Inflammatory macrophage treated with lipopolysaccharide for 4 hours (primary cell): ENCODE measurements around the gene MAPK11.
A peak's percentile ranks its signal among the peaks of the same experiment; 100 is the strongest.
"Not testable (repeated sequence)": the region's sequence is repeated elsewhere in the genome, so short reads cannot be mapped to it uniquely, and the experiment has no call there.

Experiments
- DNase-seq: peaks from one replicate; pipeline ENCODE4 v3.0.0-alpha.2; 2020

The MAPK11 gene

DNA sequence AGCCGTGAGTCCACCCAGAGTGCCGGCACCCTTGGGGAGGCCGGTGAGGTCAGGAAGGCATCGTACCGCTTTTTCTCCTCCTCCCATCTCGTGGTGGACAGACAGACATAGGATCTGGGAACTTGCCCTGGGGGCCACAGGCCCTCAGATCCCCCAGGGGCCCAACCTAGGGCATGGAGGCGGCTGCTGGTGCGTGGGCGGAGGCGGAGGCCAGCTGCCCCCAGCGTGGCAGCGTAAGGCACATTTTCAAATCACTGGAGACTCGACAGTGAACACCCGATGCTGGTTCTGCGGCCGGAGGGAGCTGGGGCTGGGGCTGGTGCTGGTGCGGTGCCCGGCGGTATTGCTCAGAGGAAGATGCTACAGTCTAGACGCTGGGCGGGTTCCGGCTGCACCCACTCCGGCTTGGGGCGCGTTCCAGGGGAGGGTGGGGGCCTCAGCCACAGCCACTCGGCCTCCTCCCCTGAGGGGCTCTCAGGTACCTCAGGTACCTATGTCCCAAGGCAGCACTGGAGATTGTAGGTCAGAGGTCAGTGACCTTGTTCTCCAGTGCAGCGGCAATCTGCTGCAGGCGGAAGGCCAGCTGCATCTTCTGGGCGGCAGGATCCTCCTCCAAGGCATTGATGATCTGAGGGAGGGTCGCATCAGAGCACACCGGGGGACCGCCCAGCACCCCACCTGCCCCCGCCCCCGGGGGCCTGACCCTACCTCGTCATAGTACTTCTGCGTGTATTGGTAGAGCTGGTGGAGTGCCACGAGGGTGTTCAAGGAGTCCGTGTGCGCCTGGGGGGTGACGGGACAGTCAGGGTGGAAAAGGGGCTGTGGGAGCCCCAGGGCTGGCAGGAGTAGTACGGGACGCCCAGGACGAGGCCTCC, 5.2 kb upstream of the MAPK11 start:
- DNase-seq, result no peak

DNA sequence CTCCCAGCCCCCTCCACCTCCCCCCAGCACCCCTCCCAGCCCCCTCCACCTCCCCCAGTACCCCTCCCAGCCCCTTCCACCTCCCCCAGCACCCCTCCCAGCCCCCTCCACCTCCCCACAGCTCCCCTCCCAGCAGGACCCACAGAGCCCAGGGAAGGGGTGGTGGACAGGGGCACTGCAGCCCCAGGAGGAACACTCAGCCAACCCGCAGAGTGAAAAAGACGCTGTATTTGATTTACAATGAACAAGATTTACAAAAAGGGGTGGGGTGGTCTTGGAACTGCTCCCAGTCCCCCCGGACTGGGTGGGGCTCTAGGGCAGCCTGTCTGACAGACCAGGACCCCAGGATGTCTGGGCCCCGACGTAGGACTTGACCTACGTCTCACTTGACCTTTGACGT, 4.6 kb upstream of the MAPK11 start:
- no peak for DNase-seq

DNA sequence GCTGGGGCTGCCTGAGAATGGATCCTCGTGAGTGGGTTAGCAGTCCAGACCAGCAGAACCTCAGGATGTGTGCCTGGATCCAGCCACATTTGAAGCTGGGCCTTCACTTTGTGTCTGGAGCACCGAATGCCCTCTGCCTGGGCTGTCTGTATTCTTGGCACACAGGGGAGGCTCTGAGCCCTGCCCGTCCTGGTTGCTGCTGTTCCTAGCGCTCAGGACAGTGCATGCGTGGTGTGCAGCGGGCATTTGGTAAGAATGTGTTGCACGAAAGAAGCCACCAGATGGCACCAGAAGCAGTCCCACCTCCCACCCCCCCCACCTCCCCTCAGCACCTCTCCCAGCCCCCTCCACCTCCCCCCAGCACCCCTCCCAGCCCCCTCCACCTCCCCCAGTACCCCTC, 4.1 kb upstream of the MAPK11 start:
- peak; percentile 53 for DNase-seq

DNA sequence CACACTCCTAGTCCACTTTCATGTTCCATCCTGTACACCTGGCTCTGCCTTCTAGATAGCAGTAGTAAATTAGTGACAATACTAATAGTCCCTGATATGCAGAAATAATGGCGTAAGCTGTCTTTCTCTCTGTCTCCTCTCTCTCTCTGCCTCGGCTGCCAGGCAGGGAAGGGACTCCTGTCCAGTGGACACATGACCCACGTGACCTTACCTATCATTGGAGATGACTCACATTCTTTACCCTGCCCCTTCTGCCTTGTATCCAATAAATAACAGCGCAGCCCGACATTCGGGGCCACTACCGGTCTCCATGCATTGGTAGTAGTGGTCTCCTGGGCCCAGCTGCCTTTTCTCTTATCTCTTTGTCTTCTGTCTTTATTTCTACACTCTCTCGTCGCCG, 3.6 kb upstream of the MAPK11 start:
- not testable (repeated sequence) for DNase-seq

DNA sequence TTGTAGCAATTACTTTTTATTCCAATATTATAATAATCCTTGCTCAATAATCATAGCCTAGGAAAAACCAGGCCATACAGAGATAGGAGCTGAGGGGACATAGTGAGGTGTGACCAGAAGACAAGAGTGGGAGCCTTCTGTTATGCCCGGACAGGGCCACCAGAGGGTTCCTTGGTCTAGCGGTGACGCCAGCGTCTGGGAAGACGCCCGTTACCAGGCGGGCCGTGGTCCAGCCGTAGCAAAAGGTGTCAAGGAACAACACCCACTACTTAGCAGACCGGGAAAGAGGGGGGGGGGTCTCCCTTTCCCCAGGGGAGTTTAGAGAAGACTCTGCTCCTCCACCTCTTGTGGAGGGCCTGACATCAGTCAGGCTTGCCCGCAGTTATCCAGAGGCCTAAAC, 3.2 kb upstream of the MAPK11 start:
- DNase-seq, result not testable (repeated sequence)

DNA sequence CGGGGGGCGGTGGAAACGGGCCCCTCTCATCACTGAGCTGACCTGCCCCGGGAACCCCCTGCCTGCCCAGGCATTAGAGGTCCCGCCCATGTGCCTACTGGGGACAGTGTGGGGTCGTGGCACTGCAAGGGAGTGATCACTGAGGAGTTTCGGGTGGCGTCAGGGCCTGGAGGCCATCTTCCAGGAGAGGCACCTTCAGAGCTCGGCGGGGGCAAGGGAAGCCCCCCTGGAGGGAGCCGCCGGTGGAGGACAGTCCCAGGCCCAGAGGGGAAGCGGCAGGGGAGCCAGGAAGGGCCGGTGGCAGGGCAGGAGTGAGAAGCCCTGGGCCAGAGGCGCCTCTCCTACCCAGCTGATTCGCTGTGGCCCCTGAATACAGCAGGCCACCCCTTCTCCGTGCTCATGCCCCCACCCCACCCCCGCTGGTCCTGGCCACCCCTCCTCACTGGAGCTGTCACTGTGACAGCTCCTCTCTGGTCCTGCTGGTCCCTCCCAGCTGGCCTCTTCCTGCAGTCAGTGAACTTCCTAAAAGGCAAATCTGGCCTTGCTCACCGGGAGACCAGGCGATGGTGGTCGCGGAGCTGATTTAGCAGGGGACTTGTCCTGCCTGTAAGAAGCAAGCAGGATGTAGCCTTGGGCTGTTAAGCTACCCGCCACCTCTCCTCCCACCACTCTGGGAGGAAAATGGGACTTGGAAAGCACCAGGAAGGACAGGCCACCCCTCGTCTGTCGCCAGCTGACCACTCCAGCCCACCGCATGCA, 2.0 kb upstream of the MAPK11 start:
- DNase-seq, result no peak

DNA sequence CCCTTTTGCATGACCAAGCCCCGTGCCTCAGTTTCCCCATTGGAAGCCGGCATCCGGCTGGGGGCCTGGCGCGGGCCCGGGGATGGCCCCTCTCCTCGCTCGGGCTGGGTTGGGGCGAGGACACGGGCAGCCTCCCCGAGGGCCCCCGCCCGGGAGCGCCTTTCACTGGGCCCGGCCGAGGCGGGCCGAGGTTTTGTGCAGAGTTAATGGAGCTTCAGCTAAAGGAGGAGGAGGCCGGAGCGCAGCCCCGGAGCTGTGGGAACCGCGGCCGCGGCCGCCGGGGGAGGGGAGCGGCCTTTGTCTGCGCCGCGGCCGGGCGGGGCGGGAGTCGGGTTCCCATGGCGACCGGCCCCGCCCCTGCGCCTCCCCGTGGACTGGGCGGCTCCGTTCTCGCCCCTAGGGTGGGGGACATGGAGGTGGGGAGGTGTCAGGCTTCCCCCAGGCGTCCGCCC, 1.4 kb upstream of the MAPK11 start:
- DNase-seq, result peak; percentile 57

DNA sequence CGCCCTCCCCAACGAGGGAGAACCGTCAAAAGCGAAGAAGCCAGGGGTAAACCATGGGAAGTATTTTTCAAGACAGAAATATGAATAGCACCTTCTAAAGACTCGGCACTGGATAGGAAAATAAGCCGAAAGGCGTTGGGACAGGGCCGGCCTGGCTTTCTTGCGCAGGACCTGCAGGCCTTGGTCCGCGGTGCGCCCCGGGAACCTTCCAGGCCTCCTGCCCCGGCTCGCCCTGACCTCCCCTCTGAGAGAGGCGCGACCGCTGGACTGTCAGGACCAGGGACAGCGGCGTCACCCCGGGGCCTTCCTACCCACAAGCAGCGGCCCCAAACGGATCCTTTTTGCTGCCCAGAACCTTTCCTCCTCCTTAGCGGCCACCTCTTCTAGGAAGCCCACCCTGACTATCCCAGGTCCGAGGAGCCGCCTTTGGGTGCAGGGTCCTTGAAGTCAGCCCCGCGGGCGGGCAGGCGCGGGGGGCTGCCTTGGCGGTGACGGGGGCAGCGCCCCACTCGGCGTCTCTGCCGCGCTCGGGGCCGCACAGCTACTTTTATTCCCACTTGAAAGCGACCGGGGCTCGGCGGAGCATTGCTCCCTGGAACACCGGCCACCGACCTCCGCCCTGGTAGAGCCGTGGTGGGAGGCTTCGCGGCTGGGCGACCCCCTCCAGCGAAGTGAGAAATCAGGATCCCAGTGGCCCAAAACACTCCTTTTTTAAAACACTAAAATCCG, 650 bp upstream of the MAPK11 start:
- peak; percentile 53 for DNase-seq

DNA sequence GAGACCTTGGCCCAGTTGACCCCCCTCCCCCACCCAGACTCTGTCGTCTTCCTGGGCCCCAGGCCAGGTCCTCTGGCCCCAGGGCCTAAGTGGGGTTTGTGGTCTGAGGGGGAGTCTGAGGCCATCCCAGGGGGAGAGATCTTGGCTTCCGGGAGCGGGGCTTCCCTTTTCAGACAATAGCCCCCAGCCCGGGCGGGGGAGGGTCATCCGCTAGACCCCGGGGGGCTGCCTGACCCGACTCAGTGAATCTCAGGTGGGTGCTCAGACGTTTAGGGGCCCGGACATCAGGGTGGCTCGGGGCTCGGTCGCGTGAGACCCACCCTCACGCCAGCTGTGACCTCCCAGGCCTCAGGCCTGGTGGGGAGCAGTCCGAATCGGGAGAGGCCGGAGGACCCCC, 609 bp downstream of the MAPK11 start:
- no peak for DNase-seq

DNA sequence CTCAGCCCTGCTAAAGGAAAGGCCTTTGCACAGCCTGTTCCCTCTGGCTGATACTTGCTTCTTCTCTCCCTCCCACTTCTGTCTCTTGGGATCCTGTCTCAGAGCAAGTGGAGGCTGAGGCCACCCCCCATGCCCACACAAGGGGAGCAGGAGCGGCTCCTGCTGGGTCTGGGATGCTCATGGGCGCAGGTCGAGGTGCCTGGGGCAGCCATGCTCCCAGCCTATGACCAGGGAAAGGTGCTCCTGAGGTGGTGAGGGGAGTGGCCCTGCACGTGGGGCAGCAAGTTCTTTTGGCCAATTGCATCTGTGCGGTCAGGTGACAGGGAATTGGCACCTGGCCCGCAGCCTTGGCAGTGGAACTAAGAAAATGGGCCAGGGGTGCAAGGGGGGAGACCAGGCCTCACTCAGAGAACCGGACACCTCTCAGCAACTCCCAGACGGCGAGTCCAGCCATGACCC, 1.5 kb downstream of the MAPK11 start:
- no peak for DNase-seq

DNA sequence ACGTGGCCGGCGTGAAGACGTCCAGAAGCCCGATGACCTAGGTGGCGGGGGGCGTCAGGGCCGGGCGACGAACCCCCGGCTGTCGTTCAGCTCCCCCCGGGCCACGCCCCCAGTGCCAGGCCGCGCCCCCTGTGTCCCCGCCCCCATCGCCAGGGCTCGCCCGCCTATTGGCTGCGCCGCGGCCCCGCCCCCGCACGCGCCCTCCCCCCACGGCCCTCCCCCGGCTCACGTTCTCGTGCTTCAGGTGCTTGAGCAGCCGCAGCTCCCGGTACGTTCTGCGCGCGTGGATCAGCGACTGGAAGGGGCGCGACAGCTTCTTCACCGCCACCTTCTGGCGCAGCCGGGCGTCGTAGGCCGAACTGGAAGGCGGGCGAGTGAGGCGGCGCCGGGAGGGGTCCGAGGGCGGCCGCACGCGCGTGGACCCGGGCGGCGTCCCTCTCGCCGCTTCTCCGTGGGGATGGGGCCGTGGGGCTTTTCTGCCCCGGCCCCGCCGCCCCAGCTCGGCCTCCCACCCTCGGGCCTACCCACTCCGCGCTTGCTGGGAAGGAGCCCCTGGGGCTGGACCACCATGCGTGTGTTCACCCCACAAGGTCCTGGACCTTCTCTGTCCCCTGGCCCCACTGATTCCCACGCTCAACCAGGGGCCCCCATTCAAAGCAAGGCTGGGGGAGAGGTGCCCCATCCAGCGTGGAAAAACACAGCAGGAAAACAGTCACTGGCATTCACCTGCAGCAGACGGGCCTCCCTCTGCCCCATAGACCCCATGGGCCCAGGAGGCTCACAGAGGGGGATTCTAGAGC, 2.4 kb downstream of the MAPK11 start:
- DNase-seq, result peak; percentile 18

DNA sequence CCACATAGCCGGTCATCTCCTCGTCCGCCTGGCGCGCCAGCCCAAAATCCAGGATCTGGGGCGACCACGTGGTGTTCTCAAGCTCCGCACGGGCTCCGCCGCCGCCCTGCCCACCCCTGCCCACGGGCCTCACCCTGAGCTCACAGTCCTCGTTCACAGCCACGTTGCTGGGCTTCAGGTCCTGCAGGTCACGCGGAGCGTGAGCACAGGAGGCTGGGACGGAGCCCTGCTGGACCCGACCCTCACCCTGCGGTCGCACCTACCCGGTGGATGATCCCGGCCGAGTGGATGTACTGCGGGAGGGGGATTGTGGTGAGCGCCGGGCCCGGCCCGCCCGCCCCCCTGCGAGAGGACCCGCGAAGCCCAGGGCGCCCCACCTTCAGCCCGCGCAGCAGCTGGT, 3.2 kb downstream of the MAPK11 start:
- no peak for DNase-seq

DNA sequence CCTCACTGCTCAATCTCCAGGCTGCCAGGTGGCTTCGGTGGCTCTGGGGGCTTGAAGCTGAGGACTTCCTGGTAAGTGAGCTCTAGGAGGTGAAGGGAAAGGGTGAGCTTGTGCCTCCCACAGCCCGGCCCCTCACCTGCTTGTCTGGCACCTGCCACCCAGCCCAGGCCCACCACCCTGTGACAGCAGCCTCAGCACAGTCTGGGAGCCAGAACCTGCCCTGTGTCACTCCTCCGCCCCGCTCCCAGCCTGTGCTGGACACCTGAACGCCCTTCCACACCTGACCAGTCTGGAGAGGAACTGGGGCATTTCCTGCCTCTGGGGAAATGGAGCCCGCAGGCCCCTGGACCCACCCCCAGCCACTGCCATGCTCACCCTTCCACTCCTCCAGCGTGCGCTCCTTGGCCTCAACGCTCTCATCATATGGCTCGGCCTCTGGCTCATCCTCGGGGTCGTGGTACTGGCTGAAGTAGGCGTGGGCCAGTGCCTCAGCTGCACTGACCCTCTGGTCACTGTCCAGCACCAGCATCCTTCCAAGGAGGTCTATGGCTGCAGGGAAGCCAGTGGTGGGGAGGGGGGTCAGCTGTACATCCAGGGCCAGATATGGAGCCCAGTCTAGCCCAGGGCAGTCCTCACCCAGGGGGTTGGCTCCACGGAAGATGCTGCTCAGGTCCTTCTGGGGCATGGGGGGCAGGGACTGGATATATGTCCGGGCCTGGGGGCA, 5.1 kb downstream of the MAPK11 start:
- DNase-seq, result no peak

DNA sequence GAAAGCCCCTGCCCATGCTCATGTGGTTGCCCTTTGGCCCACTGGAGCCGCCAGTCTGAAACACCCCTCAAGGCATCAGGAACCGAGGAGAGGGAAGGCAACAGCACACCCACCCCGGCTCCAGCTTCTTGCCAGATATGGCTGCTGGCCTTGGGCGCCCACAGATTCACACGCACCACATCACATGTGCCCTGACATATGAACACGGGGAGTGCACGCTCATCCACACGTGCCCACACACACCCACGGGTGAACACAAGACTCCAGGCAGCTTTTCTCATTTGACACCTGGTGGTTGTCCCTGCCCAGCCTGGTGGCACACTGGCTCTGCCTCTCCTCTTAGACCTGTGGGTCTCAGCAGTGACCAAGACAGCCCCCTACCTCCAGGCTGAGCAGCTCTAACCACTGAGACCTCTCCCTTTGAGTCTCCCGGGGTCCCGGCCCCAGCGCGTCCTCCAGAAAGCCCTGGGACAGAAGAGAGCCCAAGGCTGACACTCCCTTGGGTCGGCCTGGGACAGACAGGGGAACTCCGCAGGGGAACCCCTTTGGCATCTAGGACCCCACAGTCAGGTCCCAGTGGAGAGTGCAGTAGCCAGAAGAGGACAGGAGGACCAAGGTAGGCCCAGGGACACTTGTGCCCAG, 6.0 kb downstream of the MAPK11 start:
- DNase-seq, result no peak

DNA sequence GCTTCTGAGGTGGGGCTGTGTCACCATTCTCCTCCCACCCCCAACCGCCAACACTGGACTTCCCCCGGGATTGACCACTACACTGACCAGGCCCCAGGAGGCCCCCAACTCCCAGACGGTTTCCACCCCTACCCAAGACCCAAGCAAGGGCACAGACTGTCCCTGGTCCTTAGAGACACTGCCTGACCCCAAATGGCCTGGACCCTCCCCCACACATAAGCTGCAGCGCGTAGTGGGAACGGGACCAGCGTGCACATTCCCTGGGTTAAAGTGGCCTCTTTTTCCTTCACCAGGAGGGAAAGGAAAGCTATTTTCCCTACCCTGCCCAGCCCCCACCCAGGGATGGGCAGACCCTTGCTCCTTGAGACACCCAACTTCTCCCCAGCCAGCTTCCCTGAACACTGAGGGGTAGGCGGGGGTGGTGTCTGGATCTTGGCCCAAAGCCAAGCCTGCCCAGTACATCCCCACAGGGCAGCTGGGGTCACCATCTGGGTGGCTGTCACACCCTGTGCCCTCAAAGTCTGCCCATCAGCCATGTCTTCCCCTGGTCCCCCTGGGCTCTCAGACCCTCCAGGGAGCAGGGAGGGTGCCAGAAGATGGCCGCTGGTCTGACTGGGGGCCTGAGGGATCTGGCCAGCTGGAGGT, 7.1 kb downstream of the MAPK11 start:
- no peak for DNase-seq

DNA sequence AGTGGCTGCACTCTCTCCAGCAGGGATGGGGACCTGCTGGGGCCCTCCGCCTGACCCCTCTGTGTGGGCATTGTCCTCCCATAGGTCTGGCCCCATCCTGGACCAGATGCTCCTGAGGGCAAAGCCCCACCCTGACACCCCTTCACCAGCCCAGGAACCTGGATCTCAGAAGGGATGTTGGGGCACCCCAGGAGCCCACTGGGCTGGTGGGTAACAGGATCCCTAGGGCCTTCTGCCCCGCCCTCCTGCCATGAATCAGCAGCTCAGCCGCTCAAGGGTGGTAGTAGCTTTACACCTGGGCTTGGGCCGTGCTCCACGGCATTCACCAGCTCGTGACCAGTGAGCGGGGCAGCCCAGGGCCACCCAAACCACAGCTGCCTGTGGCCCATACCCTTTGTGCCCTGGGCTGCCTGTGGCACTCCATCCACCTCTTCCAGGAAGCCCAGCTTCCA, 7.7 kb downstream of the MAPK11 start:
- no peak for DNase-seq

DNA sequence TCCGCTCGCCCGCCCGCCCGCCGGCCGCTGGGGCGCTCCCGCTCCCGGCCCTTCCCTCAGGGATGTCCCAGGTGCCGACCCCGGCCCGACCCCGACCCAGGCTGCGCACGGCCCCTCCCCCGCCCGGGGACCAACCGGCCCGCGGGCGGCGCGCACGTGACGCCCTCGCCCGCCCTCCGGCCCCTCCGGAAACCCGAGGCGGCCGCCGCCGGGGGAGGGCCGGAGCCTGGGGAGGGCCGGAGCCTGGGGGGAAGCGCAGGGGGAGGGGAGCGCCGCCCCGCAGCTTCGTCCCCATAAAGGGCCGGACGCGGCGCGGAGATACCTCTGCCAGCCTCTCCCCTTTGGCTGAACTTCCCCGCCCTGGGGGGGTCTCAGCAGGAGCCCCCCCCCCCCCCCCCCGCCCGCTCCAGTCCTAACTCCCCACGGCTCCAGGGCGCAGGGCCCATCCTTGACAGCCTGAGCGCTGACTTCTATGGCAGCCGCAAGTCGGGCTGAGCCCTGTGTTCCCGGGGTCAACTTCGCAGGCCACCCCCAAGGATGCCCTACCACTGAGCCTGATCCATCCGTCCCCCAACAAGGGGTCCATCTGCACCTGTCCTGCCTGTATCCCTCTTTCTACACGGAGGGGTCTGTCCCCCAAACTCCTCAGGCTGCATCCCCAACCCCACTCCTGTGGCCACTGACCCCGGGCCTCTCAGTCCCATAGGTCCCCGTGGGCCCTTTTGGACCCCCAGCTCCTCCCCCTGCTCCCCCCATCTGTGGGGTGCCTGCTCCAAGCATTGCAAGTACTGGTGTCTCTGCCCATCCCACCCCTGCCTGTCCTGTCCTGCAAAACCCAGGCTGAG, 8.3 kb downstream of the MAPK11 start, which contains the start of gene MAPK12:
MAPK12 (minus strand) TSS at position 69 of the 845 bp plus-strand sequence. CDS start 174 bp downstream, outside the sequence.
- no peak for DNase-seq

DNA sequence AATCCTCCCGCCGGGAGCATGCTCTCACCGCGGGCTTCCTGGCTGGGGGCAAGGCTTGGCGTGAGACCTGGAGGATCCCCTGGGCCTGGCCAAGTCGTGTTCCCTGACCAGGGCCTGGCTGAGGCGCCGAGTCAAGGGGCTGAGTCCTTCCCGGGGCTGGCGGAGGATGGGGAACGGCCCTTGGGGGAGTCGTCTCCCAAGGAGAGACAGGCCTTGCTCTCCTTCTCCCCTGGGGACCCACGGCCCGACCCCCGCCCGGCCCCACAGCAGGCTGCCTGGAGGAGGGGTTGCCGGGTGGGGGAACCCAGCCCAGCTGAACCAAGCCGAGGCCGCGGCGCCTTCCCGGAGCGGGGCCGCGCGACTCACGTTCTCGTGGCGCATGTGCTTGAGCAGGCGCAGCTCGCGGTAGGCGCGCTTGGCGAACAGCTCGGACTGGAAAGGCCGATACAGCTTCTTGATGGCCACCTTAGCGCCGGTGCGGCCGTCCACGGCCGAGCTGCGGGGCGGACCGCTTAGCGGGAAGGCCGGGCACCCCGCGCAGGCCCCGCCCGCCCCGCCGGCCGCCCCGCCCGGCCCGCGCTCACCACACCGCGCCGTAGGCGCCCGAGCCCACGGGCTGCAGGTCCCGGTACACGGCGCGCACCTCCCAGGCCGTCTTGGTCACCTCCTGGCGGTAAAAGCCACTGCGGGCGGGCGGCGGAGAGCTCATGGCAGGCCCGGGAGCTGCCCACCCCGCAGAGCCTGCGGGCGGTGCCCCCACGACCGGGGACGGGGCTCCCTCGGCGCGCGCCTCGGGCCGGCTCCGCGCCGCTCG, 9.2 kb downstream of the MAPK11 start:
- peak; percentile 24 for DNase-seq

DNA sequence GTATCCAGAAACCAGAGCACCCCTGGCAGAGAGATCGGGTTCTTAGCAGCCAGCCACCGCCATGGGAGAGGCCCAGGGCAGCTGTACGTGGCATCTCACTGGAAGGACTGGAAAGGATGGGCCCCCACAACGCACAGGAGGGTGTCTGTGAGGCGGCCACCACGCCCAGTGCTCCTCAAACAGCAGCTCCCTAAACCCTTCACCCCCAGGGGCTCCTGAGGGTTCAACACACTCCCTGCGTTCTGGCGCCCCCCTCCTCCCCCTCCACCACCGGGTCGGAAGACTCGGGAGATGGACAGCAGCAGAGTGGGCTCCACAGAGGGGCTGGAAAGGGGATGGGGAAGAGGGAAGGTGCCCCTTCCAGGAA, 9.8 kb downstream of the MAPK11 start:
- no peak for DNase-seq
